Tibial artery (tissue), 4 donors: ENCODE data around the gene SKIDA1.
A peak's percentile ranks its signal among the peaks of the same experiment; 100 is the strongest.

ENCODE experiments used
- DNase-seq, 2 donors: peaks; one replicate each; pipeline ENCODE4 v3.0.0-alpha.2; 2019
- H3K27ac ChIP-seq, 2 donors: fragments of 200-600 bp; sonication (generic) in 1 of 2; 1 replicate in 1 of 2; 2 replicates in 1 of 2; pipeline ENCODE4 v1.5.1; 2018 to 2019; ENCODE audit warnings: mild to moderate bottlenecking in 1 of 2
- H3K27me3 ChIP-seq, 2 donors: fragments of 200-600 bp; sonication (generic) in 1 of 2; one replicate each; pipeline versions ENCODE4 v1.5.1 to v1.6.0; 2016 to 2019
- H3K36me3 ChIP-seq, 3 donors: fragments of 200-600 bp; sonication (generic) in 2 of 3; one replicate each; pipeline ENCODE4 v1.5.1; 2016 to 2019; ENCODE audit warnings: mild to moderate bottlenecking in 2 of 3
- H3K4me1 ChIP-seq, 4 donors: fragments of 200-600 bp; sonication (generic) in 2 of 4; 1 replicate in 3 of 4; 2 replicates in 1 of 4; pipeline ENCODE4 v1.5.1; 2016 to 2019
- H3K4me3 ChIP-seq, 2 donors: fragments of 200-600 bp; sonication (generic) in 1 of 2; 1 replicate in 1 of 2; 2 replicates in 1 of 2; pipeline ENCODE4 v1.5.1; 2018 to 2019; ENCODE audit warnings: mild to moderate bottlenecking in 2 of 2
- H3K9me3 ChIP-seq, 3 donors: fragments of 200-600 bp; sonication (generic) in 1 of 3; one replicate each; pipeline ENCODE4 v1.5.1; 2016 to 2019
- intact Hi-C: fragments of 100-400 bp; cut with DNase I; formaldehyde crosslinking; loops from one replicate; pipeline ENCODE4 v1.15.0; 2023; ENCODE audit warnings: low total_unique reads
- TF ChIP-seq, protein P1 (sequence below), 2 experiments: fragments of 200-600 bp in 1 of 2; fragments of 450-650 bp in 1 of 2; IDR thresholded peaks; one replicate each; pipeline ENCODE4 v1.5.1; 2017 to 2019; ENCODE audit warnings: antibody characterized with exemption in 2 of 2, mild to moderate bottlenecking in 1 of 2, moderate library complexity in 1 of 2

The SKIDA1 gene

DNA sequence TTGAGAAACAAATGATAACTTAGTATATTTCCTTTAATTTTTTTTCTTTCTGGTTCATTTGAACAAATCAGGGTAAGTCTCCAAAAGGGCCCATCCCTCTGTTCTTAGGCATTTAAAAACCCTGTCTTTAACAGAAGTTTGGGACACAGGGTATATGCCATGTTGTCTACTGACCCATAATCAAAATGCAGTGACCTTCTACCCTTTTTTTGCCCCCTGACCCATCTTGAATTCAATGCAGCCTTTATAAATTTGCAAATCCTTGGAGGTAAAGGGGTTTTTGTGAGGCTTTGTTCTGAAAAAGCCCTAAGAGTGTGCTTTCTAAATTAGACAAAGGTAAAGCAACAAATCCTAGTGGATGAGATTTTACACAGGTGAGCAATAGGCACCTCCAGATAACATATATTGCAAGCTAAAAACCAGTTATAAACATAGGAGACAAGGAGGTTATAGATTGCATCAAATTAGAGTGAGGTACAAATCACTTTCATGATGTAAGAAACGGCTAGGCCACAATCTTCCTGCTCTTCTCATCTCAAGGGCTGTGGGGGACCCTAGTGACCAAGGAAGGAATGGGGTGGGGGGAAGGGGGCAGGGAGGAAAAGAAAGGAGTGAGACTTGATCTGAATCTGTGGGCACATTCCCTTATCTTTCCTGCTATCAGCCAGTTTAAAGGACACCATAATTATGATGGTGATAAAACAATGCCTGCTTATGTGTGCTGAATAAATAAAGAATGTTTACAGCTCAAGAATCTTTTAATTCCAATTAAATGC, 2.7 kb downstream of the SKIDA1 start:
- TF ChIP-seq, protein P1, sequence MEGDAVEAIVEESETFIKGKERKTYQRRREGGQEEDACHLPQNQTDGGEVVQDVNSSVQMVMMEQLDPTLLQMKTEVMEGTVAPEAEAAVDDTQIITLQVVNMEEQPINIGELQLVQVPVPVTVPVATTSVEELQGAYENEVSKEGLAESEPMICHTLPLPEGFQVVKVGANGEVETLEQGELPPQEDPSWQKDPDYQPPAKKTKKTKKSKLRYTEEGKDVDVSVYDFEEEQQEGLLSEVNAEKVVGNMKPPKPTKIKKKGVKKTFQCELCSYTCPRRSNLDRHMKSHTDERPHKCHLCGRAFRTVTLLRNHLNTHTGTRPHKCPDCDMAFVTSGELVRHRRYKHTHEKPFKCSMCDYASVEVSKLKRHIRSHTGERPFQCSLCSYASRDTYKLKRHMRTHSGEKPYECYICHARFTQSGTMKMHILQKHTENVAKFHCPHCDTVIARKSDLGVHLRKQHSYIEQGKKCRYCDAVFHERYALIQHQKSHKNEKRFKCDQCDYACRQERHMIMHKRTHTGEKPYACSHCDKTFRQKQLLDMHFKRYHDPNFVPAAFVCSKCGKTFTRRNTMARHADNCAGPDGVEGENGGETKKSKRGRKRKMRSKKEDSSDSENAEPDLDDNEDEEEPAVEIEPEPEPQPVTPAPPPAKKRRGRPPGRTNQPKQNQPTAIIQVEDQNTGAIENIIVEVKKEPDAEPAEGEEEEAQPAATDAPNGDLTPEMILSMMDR (IDR thresholded peaks at IDR 0.05): no peak
- no peaks in the 10 kb centered on the region for H3K9me3 ChIP-seq
- peaks cover 0 to 53% of the 10 kb centered on the region in 2 donors for H3K27me3 ChIP-seq
- H3K4me3 ChIP-seq: no peak overlapping the region
- H3K36me3 ChIP-seq: no peaks in the 10 kb centered on the region
- H3K27ac ChIP-seq: no peak overlapping the region
- DNase-seq: no peak
- intact Hi-C loops: no loop called here
- H3K4me1 ChIP-seq: peaks cover 0 to 8% (median 3%) of the 10 kb centered on the region in 4 donors

DNA sequence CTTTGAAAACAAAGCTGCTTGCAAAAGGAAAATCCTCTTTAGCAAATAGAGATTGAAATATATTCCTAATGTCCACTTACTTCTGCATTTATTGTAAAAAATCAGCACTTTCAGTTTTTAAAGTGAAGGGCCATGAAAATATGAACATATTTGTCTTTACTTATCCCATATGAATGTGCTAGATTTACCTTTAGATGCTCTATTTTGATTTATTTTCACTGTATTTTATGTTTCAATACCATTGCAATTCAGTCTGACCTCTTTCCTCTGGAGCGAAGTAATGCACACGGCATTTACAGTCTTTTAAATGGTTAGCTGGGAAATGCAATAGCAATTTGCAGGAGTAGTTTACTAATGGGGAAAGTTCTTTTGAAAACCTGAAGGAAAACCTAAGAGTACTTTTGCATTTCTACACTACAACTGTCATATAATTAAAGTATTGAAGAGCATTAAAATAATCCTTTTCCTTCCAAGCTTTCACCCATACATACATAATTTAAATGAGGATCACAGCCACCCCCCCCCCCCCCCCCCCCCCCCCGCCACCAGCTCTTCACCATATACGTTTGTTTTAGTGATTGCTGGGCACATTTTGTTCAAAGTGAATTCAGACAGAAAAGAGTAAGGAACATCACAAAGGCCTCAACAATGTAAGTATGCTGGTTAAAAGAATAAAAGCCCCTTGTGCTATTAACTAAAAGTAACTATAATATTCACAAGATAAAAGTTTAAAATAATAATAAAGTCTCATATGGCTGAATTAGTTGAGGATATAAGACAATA, 3.5 kb downstream of the SKIDA1 start:
- Histone ChIP-seq H3K27me3 (peaks cover 0 to 53% of the 10 kb centered on the region in 2 donors), H3K27ac (no peak overlapping the region), H3K4me1 (peaks cover 0 to 15% (median 9%) of the 10 kb centered on the region in 4 donors), H3K9me3 (no peaks in the 10 kb centered on the region), H3K36me3 (no peaks in the 10 kb centered on the region), H3K4me3 (no peak overlapping the region)
- intact Hi-C loops: no loop called here
- no peak for DNase-seq
- TF ChIP-seq, protein P1 (IDR thresholded peaks at IDR 0.05): no peak

DNA sequence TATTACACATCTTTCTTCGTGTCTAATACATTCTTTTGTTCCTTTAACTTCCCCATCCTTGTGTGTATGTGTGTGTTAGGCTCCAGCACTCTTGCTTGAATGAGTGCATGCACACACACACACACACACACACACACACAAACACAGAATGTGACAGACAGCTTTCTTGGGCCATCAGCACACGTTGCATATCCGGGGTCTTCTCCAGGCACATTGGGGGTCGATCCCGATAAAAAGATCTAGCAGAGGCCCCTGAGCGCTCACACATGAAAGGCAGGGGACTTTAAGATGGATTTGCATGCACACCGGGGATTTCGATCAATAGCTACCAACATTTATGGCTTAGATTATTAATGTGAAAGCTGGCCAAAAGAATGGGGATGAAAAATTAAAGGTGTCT, 4.5 kb downstream of the SKIDA1 start:
- H3K9me3 ChIP-seq: no peaks in the 10 kb centered on the region
- no peak for DNase-seq
- no peaks in the 10 kb centered on the region for H3K36me3 ChIP-seq
- TF ChIP-seq, protein P1 (IDR thresholded peaks at IDR 0.05): no peak
- H3K27me3 ChIP-seq: peaks cover 0 to 58% of the 10 kb centered on the region in 2 donors
- no peak overlapping the region for H3K4me3 ChIP-seq
- intact Hi-C loops: no loop called here
- H3K27ac ChIP-seq: no peak overlapping the region
- H3K4me1 ChIP-seq: peaks cover 0 to 22% (median 15%) of the 10 kb centered on the region in 4 donors

GRCh38 chr10:21520509-21520908, 5.0 kb downstream of the SKIDA1 start:
- peak overlapping the region; percentile 35 to 51 for H3K27ac ChIP-seq
- H3K4me1 ChIP-seq: peaks cover 0 to 26% (median 15%) of the 10 kb centered on the region in 4 donors
- intact Hi-C loops: no loop called here
- no peaks in the 10 kb centered on the region for H3K9me3 ChIP-seq
- H3K27me3 ChIP-seq: peaks cover 0 to 62% of the 10 kb centered on the region in 2 donors
- DNase-seq: no peak
- TF ChIP-seq, protein P1 (IDR thresholded peaks at IDR 0.05): no peak
- H3K36me3 ChIP-seq: no peaks in the 10 kb centered on the region
- peak overlapping the region; percentile 52 to 65 for H3K4me3 ChIP-seq

GRCh38 chr10:21519941-21520436, 5.5 kb downstream of the SKIDA1 start:
- Histone ChIP-seq H3K27me3 (peaks cover 0 to 68% of the 10 kb centered on the region in 2 donors), H3K9me3 (no peaks in the 10 kb centered on the region), H3K36me3 (no peaks in the 10 kb centered on the region), H3K27ac (peak overlapping the region; percentile 35 to 51), H3K4me3 (peak overlapping the region; percentile 52 to 65), H3K4me1 (peaks cover 0 to 26% (median 15%) of the 10 kb centered on the region in 4 donors)
- intact Hi-C loops: loop anchor here (10.0 kb wide), 2 partner anchors 725 to 915 kb away; no protein-coding TSS in a partner anchor
- TF ChIP-seq, protein P1 (IDR thresholded peaks at IDR 0.05): no peak
- no peak for DNase-seq
